BJ (cell line): Measurements from ENCODE around the gene RFLNA. TPM values are rescaled to one million over a fixed set of nuclear protein-coding genes. Genes with fewer than 3 reads are reported as not detected.
A peak's percentile ranks its signal among the peaks of the same experiment; 100 is the strongest.

Experiments
- CTCF ChIA-PET: fragments of 350-600 bp; formaldehyde crosslinking; extraction: SDS; loops from one replicate; lab custom pipeline; 2021; ENCODE audit warnings: antibody characterized with exemption, inconsistent platforms; lab: Yijun Ruan, JAX
- POLR2A ChIA-PET: fragments of 300-600 bp; sonication (Branson Sonifier 250); formaldehyde crosslinking; extraction: SDS; loops from one replicate; lab custom pipeline; 2021; ENCODE audit warnings: antibody characterized with exemption; lab: Charles Lee
- DNase-seq: peaks from one replicate; pipeline ENCODE4 v3.0.0-alpha.2; 2011; ENCODE audit warnings: low read depth
- H3K27me3 ChIP-seq: 2 replicates; pipeline ENCODE4 v1.6.0; 2011; ENCODE audit warnings: low read length; ENCODE audit not compliant: control insufficient read depth, insufficient read depth
- H3K36me3 ChIP-seq: 2 replicates; pipeline ENCODE4 v1.5.1; 2011; ENCODE audit warnings: low read length; ENCODE audit not compliant: control insufficient read depth, insufficient read depth
- H3K4me3 ChIP-seq: 2 replicates; pipeline ENCODE4 v1.5.1; 2011; ENCODE audit warnings: low read depth, mild to moderate bottlenecking, control low read depth, low read length
- CTCF ChIP-seq: IDR thresholded peaks from 2 replicates; pipeline ENCODE4 v1.5.1; 2011; ENCODE audit warnings: low read depth, mild to moderate bottlenecking, control low read depth, inconsistent platforms, low read length, moderate library complexity; ENCODE audit not compliant: insufficient read depth
- polyA plus RNA-seq: library from polyadenylated mRNA; depleted of rRNA; stranded (reverse); fragments of >200 nt; gene quantifications from 2 replicates; pipeline ENCODE4 v1.2.3, GENCODE V29; 2011

RFLNA gene
- polyA plus RNA-seq, 1 experiment = not detected

DNA sequence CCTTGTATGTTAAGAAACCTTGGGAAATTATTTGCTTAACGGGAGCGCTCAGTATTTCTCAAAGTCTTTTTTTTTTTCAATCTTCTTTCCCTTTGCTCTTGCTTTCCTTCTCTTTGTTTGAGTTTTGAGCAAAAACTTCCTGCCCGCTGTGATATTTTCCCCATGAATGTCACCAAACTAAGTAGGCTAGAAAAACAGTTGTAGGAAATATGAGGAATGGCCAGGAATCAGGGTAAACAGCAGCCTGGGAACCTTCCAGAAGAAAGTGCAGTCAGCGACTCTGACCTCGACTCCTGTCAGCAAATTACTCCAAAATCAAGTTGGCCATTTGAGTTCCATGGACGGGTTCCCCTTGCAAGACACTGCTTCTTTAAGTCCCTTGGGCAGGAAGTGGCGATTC is 11.6 kb upstream of the RFLNA start:
- DNase-seq = no peak
- peaks cover 9% of the 10 kb centered on the region for H3K27me3 ChIP-seq
- CTCF ChIA-PET = no interaction called here
- no peaks in the 10 kb centered on the region for H3K36me3 ChIP-seq
- POLR2A ChIA-PET = no interaction called here
- no peak overlapping the region for H3K4me3 ChIP-seq
- no peak for TF ChIP-seq CTCF

GRCh38 chr12:124284368-124284767 is 10.5 kb upstream of the RFLNA start:
- no peaks in the 10 kb centered on the region for H3K36me3 ChIP-seq
- no peak overlapping the region for H3K4me3 ChIP-seq
- ChIA-PET POLR2A (no interaction called here), CTCF (no interaction called here)
- no peak for DNase-seq
- H3K27me3 ChIP-seq = peaks cover 8% of the 10 kb centered on the region
- TF ChIP-seq CTCF = no peak

DNA sequence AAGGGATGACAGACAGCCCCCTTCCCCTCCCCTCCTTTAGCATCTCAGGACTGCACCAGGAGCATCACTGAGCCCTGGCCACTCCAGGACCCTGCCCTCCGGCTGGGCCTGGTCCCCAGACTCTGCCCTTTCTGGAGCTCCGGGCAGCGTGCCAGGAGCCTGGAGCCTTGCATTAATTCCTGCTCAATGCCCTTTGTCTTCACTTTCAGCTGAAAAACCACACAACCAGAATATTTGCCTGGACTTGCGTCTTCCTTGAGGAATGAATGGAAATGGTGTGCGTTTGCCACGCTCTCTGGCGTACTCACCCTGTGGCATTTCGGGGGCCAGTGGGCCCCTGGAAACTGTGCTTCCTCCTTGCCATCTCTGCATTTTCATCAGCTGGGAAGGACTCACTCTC is 8.5 kb upstream of the RFLNA start:
- no peak for DNase-seq
- ChIA-PET CTCF (no interaction called here), POLR2A (no interaction called here)
- peaks cover 5% of the 10 kb centered on the region for H3K27me3 ChIP-seq
- no peaks in the 10 kb centered on the region for H3K36me3 ChIP-seq
- no peak for TF ChIP-seq CTCF
- no peak overlapping the region for H3K4me3 ChIP-seq

DNA sequence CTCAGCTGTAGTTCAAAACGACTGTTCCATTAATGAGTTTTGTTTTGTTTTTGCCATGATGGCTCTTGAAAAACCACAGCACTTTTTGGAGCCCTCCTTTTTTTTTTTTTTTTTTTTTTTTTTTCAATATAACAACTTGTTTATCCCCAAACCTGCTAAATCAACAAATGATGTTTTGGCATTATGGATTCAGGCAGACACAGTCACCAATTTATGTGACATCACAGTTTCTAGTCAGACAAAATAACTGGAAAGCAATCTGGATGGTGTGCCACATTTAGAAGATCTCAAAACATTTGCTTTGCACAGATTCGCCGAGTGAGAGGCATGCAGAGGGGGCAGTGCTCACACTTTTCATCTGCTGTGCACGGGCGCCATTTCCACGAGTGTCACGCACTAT is 7.9 kb upstream of the RFLNA start:
- Histone ChIP-seq H3K27me3 (peaks cover 6% of the 10 kb centered on the region), H3K4me3 (no peak overlapping the region), H3K36me3 (no peaks in the 10 kb centered on the region)
- no peak for DNase-seq
- TF ChIP-seq CTCF = no peak
- CTCF ChIA-PET = no interaction called here
- POLR2A ChIA-PET = no interaction called here

- no peak for TF ChIP-seq CTCF
- POLR2A ChIA-PET = interaction anchor here (0.6 to 1.3 kb wide), 3 partner anchors 11 to 219 kb away, joined by 3 read pairs; no protein-coding TSS in a partner anchor
- peak; percentile 30 for DNase-seq
- CTCF ChIA-PET = interaction anchor here (0.9 to 2.3 kb wide), 8 partner anchors 9 to 236 kb away, joined by 3 to 9 read pairs (median 4); no protein-coding TSS in a partner anchor
- no peaks in the 10 kb centered on the region for H3K36me3 ChIP-seq
- H3K4me3 ChIP-seq = 0 out of 2 replicates have a peak overlapping the region, but pooled peaks have one; percentile 12
- H3K27me3 ChIP-seq = peaks cover 7% of the 10 kb centered on the region
These were observed 5.0 kb upstream of the RFLNA start for GRCh38 chr12:124289634-124290600.
